Keratinocyte (primary cell): ENCODE results near the gene SNCB. TPM values are rescaled to one million over a fixed set of nuclear protein-coding genes. Genes with fewer than 3 reads are reported as not detected.

ENCODE experiments used
- DNase-seq: peaks from one replicate; pipeline ENCODE4 v3.0.0-alpha.2; 2011; ENCODE audit warnings: low read depth, missing footprints, low spot score
- FAIRE-seq: peaks from 2 replicates; lab custom pipeline; 2011; peaks lifted over from hg19 to GRCh38; lab: Jason Lieb, UNC
- H2AFZ ChIP-seq: 2 replicates; pipeline ENCODE4 v1.6.0; 2012; ENCODE audit warnings: low read length, control low read depth, inconsistent platforms; ENCODE audit not compliant: control insufficient read depth
- H3K27ac ChIP-seq: 2 replicates; pipeline ENCODE4 v1.5.1; 2011; ENCODE audit warnings: low read length; ENCODE audit not compliant: control insufficient read depth, insufficient read depth
- H3K27me3 ChIP-seq: 3 replicates; pipeline ENCODE4 v1.6.0; 2011; ENCODE audit warnings: low read length; ENCODE audit not compliant: control insufficient read depth, insufficient read depth; ENCODE audit errors: extremely low read depth
- H3K36me3 ChIP-seq, 2 experiments: 2 replicates in 1 of 2; 3 replicates in 1 of 2; pipeline ENCODE4 v1.5.1; 2011; ENCODE audit warnings: low read length in 2 of 2, mild to moderate bottlenecking in 1 of 2; ENCODE audit not compliant: control insufficient read depth in 2 of 2, insufficient read depth in 2 of 2; ENCODE audit errors: extremely low read depth in 1 of 2
- H3K4me1 ChIP-seq: 3 replicates; pipeline ENCODE4 v1.5.1; 2011; ENCODE audit warnings: low read length; ENCODE audit not compliant: control insufficient read depth, insufficient read depth; ENCODE audit errors: extremely low read depth
- H3K4me2 ChIP-seq: 3 replicates; pipeline ENCODE4 v1.6.0; 2011; ENCODE audit warnings: low read depth, low read length; ENCODE audit not compliant: control insufficient read depth, insufficient read depth; ENCODE audit errors: extremely low read depth
- H3K4me3 ChIP-seq, 3 experiments: fragments of 200-600 bp in 1 of 3; sonication (generic) in 1 of 3; 2 replicates in 2 of 3; 3 replicates in 1 of 3; pipeline ENCODE4 v1.5.1; 2011 to 2016; ENCODE audit warnings: low read length in 3 of 3, mild to moderate bottlenecking in 3 of 3, control low read depth in 2 of 3, inconsistent platforms in 1 of 3, low read depth in 1 of 3, mixed read lengths in 1 of 3, mixed run types in 1 of 3, moderate library complexity in 1 of 3; ENCODE audit not compliant: control insufficient read depth in 2 of 3, insufficient read depth in 2 of 3; ENCODE audit errors: extremely low read depth in 1 of 3
- H3K79me2 ChIP-seq: 2 replicates; pipeline ENCODE4 v1.6.0; 2012; ENCODE audit warnings: low read length; ENCODE audit not compliant: control insufficient read depth, insufficient read depth
- H3K9ac ChIP-seq: 3 replicates; pipeline ENCODE4 v1.6.0; 2011; ENCODE audit warnings: low read length; ENCODE audit not compliant: control insufficient read depth, insufficient read depth; ENCODE audit errors: extremely low read depth
- H3K9me1 ChIP-seq: 3 replicates; pipeline ENCODE4 v1.6.0; 2011; ENCODE audit warnings: low read length; ENCODE audit not compliant: control insufficient read depth, insufficient read depth; ENCODE audit errors: extremely low read depth
- H3K9me3 ChIP-seq: 2 replicates; pipeline ENCODE4 v1.5.1; 2012; ENCODE audit warnings: low read depth, low read length; ENCODE audit not compliant: control insufficient read depth
- H4K20me1 ChIP-seq: 3 replicates; pipeline ENCODE4 v1.6.0; 2011; ENCODE audit warnings: low read length; ENCODE audit not compliant: control insufficient read depth, insufficient read depth; ENCODE audit errors: extremely low read depth
- CTCF ChIP-seq, 3 experiments: IDR thresholded peaks in 1 of 3; conservative IDR thresholded peaks in 1 of 3; optimal IDR thresholded peaks in 1 of 3; 2 replicates in 2 of 3; 3 replicates in 1 of 3; pipeline versions ENCODE3 to v1.5.1; 2011; ENCODE audit warnings: low read length in 3 of 3, mild to moderate bottlenecking in 3 of 3, moderate library complexity in 2 of 3, control low read depth in 1 of 3, inconsistent platforms in 1 of 3; ENCODE audit not compliant: insufficient read depth in 2 of 3; ENCODE audit errors: extremely low read depth in 1 of 3
- EZH2 ChIP-seq: IDR thresholded peaks from one replicate; pipeline ENCODE4 v1.6.1; 2012; ENCODE audit warnings: inconsistent platforms, mild to moderate bottlenecking, low read length, moderate library complexity
- dilution Hi-C: fragments of 300-500 bp; cut with MboI; formaldehyde crosslinking; loops from one replicate; pipeline ENCODE4 v1.7.0; 2020; ENCODE audit warnings: low sequenced_read_pairs; ENCODE audit not compliant: extremely low pct_ligation_motif_present
- polyA plus RNA-seq, 5 experiments: library from polyadenylated mRNA; depleted of rRNA in 3 of 5; stranded (reverse) in 3 of 5; stranded (forward) in 1 of 5; unstranded in 1 of 5; fragments of >200 nt; gene quantifications; 1 replicate in 1 of 5; 2 replicates in 3 of 5; 3 replicates in 1 of 5; pipeline versions ENCODE4 v1.2.1 to v1.2.3, GENCODE V29; 2011 to 2012; ENCODE audit warnings: missing spikeins in 2 of 5, low read depth in 1 of 5, low replicate concordance in 1 of 5

Gene SNCB
- polyA plus RNA-seq, 1 donor (not counting 4 experiments of a cell fraction or from before 2014, with no cell fraction given) = 0.69 TPM

GRCh38 chr5:176665517-176665916 is 35.2 kb upstream of the SNCB start:
- FAIRE-seq = no peak
- no peaks in the 10 kb centered on the region for H3K36me3 ChIP-seq
- DNase-seq = no peak
- H3K4me2 ChIP-seq = no peak overlapping the region
- dilution Hi-C loops = no loop called here
- no peaks in the 10 kb centered on the region for H3K9me1 ChIP-seq
- H3K27me3 ChIP-seq = peaks cover 12% of the 10 kb centered on the region
- H3K9ac ChIP-seq = no peak overlapping the region
- no peak overlapping the region for H3K27ac ChIP-seq
- H3K4me1 ChIP-seq = no peaks in the 10 kb centered on the region
- no peaks in the 10 kb centered on the region for H3K79me2 ChIP-seq
- no peak overlapping the region for H2AFZ ChIP-seq
- no peaks in the 10 kb centered on the region for H3K9me3 ChIP-seq
- no peak overlapping the region for H3K4me3 ChIP-seq
- no peak for TF ChIP-seq EZH2
- TF ChIP-seq CTCF (optimal IDR thresholded peaks at IDR 0.05 in 1 of 3, IDR thresholded peaks at IDR 0.05 in 1 of 3, conservative IDR thresholded peaks at IDR 0.05 in 1 of 3; ENCODE audit: extremely low read depth in 1 of 3, insufficient read depth in 2 of 3, low read length in 3 of 3) = no peak
- H4K20me1 ChIP-seq = peaks cover 2% of the 10 kb centered on the region

- peaks cover 9% of the 10 kb centered on the region for H3K27me3 ChIP-seq
- no peak for FAIRE-seq
- no peak overlapping the region for H3K4me3 ChIP-seq
- dilution Hi-C loops = no loop called here
- no peak overlapping the region for H3K4me2 ChIP-seq
- no peak for DNase-seq
- H3K36me3 ChIP-seq = no peaks in the 10 kb centered on the region
- H3K9me1 ChIP-seq = no peaks in the 10 kb centered on the region
- no peaks in the 10 kb centered on the region for H3K79me2 ChIP-seq
- no peaks in the 10 kb centered on the region for H3K9me3 ChIP-seq
- TF ChIP-seq EZH2 (no peak), CTCF (optimal IDR thresholded peaks at IDR 0.05 in 1 of 3, IDR thresholded peaks at IDR 0.05 in 1 of 3, conservative IDR thresholded peaks at IDR 0.05 in 1 of 3; ENCODE audit: extremely low read depth in 1 of 3, insufficient read depth in 2 of 3, low read length in 3 of 3) (no peak)
- H3K4me1 ChIP-seq = no peaks in the 10 kb centered on the region
- H3K9ac ChIP-seq = no peak overlapping the region
- no peak overlapping the region for H2AFZ ChIP-seq
- no peak overlapping the region for H3K27ac ChIP-seq
- peaks cover 3% of the 10 kb centered on the region for H4K20me1 ChIP-seq
These were observed 34.6 kb upstream of the SNCB start for GRCh38 chr5:176664886-176665285.
